GM21390 (cell line): ENCODE results near the gene BORCS5.

Source experiments
- ATAC-seq: cut with Tn5 transposase; IDR thresholded peaks from one replicate; pipeline ENCODE4 v1.9.1; 2021; ENCODE audit not compliant: unreplicated experiment

The BORCS5 gene

GRCh38 chr12:12427568-12427967 lies 70.7 kb downstream of the BORCS5 start:
- no peak for ATAC-seq

- no peak for ATAC-seq
These were observed 71.2 kb downstream of the BORCS5 start for GRCh38 chr12:12428047-12428446.

GRCh38 chr12:12428961-12429657 lies 72.2 kb downstream of the BORCS5 start:
- ATAC-seq: no peak

- no peak for ATAC-seq
These were observed 75.5 kb downstream of the BORCS5 start for GRCh38 chr12:12432364-12432763.

GRCh38 chr12:12433203-12433731 lies 76.4 kb downstream of the BORCS5 start:
- ATAC-seq: no peak

- no peak for ATAC-seq
These were observed 80.0 kb downstream of the BORCS5 start for GRCh38 chr12:12436831-12437345.

- no peak for ATAC-seq
These were observed 82.8 kb downstream of the BORCS5 start for GRCh38 chr12:12439636-12440035.

- ATAC-seq: no peak
These were observed 84.0 kb downstream of the BORCS5 start for GRCh38 chr12:12440784-12441428.

GRCh38 chr12:12441429-12441807 lies 84.5 kb downstream of the BORCS5 start:
- ATAC-seq: no peak

GRCh38 chr12:12441843-12442461 lies 85.1 kb downstream of the BORCS5 start:
- ATAC-seq: no peak

GRCh38 chr12:12442548-12443071 lies 85.7 kb downstream of the BORCS5 start:
- ATAC-seq: no peak

GRCh38 chr12:12443431-12443878 lies 86.6 kb downstream of the BORCS5 start:
- ATAC-seq: no peak

- ATAC-seq: no peak
These were observed 88.4 kb downstream of the BORCS5 start for GRCh38 chr12:12445165-12445881.

- no peak for ATAC-seq
These were observed 89.0 kb downstream of the BORCS5 start for GRCh38 chr12:12445882-12446181.

GRCh38 chr12:12446786-12447185 lies 89.9 kb downstream of the BORCS5 start:
- ATAC-seq: no peak

GRCh38 chr12:12447236-12447635 lies 90.4 kb downstream of the BORCS5 start:
- ATAC-seq: no peak

- ATAC-seq: no peak
These were observed 91.0 kb downstream of the BORCS5 start for GRCh38 chr12:12447837-12448236.

- ATAC-seq: no peak
These were observed 92.7 kb downstream of the BORCS5 start for GRCh38 chr12:12449533-12450025.

- no peak for ATAC-seq
These were observed 93.2 kb downstream of the BORCS5 start for GRCh38 chr12:12450043-12450471.

GRCh38 chr12:12451098-12451497 lies 94.2 kb downstream of the BORCS5 start:
- ATAC-seq: no peak
